CD4-positive, alpha-beta T cell treated with Interferon alpha-2 for 1 hour (primary cell): Measurements from ENCODE around the gene LEMD1.
"Not testable (repeated sequence)": the region's sequence is repeated elsewhere in the genome, so short reads cannot be mapped to it uniquely, and the experiment has no call there.

Source experiments
- DNase-seq, 2 donors: peaks; one replicate each; pipeline ENCODE4 v3.0.0-alpha.2; 2020 to 2022

Gene LEMD1

DNA sequence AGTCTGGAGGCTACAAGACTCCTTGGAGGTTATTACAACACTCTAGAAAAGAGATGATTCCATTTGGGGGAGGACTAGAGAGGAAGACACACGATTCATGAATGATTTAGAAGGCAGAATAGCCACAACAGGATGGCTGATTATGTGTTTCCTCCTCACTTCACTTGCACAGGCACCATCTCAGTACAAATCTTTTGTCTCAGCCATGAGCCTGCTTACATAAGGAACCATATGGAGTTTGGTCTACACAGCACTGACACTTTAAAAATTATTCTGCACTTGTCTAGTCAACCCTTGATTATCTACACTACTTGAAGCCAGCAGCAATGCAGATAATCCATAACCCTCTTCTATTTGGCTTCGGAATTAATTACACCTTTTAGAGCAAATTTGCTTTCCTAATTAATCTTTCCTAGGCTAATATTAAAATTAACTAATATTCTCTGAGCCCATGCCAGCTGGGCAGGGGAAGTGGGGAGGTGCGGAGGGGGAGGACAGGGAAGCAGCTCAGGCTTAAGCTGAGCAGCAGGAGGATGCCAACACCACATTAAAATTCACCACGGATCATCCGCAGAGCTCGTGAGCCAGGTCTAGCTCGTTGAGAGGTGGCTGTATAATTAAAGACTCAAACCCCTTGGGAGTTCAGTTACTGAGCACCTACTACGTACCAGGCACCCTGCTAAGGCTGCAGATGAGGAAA lies 3.2 kb upstream of the LEMD1 start:
- DNase-seq, result no peak

DNA sequence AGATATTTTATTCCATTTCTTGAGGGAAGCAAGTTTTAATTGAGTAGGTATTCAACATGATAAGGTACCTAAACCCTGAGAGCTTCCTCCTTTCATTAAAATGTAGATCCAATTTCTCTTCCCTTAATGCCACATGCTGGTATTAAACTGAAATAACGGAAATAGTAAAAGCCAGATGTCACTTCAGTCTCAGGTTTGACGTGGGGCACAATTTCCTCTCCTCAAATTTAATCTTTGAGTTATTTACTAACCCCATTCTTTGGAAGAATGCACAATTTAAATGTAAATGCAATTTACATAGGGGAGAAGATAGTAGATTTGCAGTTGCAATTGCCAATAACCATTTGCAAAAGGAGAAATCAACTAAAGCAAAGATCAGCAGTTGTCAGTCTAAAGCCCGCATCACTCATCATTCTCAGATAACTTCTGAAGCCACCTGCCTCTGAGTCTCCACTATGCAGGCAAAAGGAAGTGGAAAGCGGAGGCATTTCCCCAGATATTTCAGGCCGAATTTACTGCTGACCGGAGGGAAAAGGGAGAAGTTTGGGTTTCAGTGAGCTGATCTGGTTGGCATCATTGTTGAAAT lies 2.1 kb upstream of the LEMD1 start:
- no peak for DNase-seq

DNA sequence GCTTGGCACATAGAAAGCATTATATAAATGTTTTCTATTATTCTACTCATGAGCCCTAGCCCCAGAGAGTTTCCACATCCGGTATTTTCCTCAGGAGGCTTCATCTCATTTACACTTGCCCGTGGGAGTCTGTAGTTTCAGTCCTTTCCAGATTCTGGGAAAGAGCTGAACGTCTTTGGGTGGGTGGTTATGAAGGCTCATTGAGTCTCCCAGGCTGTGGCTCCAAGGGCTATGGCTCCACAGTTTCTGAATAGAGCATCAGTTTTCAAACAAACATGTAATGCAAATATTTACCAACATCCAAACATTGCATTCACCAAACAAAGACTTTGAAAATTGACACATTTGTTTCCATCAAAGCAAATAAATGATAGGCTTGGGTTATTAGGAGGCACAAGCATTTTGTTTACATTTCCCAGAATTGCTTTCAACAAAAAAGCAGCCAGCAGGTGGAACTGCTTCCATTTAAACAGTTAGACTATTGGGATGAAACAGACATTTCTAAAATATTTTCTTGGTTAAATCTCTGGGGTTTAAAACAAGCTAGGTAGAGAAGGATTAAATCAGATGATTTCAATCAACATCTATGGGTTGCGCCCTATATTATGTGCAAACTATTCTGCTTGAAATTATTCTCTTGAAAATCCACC lies 1.3 kb upstream of the LEMD1 start:
- DNase-seq, result no peak

DNA sequence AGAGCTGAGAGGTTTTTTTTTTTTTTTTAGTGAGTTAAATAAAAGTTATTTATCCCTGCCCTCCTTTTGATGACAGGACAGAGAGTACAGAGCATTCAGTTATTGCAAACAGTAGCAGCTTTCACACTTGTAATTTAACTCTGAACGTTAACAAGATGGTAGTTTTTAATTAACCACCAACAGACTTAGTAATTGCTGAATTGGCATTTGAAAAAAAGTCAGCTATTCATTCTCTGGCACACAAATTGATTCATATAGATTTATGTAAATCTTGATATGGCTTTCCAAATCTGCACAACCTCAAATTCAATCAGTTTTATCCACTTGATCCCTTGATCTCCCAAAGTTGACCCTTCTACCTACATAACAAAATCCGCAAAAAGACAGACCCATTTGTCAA lies 918 bp downstream of the LEMD1 start:
- DNase-seq, result no peak

- DNase-seq, result no peak
These were observed 3.8 kb downstream of the LEMD1 start for GRCh38 chr1:205417870-205418635.

GRCh38 chr1:205416322-205416721 lies 5.5 kb downstream of the LEMD1 start:
- no peak for DNase-seq

- no peak for DNase-seq
These were observed 11.1 kb downstream of the LEMD1 start for GRCh38 chr1:205410581-205411298.

DNA sequence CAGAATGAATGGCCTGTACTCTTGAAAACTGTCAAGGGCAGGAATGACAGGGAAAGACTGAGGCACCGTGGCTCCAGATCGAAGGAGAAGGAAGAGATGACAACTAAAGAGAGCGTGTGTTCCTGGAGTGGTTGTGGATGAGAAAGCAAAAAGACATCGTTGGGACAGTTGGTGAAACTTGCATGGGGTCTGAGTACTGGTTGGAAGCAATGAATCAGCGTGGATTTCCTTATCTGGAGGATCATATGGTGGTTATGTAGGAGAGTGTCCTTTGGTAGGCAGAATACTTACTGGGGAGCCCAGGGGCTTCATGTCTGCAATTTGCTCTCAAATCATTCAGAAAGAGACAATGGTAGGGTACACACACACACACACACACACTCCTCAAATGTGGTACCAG lies 13.9 kb downstream of the LEMD1 start:
- no peak for DNase-seq

DNA sequence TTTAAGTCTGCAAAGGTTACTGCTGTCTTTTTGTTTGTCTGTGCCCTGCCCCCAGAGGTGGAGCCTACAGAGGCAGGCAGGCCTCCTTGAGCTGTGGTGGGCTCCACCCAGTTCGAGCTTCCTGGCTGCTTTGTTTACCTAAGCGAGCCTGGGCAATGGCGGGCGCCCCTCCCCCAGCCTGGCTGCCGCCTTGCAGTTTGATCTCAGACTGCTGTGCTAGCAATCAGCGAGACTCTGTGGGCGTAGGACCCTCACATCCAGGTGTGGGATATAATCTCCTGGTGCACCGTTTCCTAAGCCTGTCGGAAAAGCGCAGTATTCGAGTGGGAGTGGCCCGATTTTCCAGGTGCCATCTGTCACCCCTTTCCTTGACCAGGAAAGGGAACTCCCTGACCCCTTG lies 15.6 kb downstream of the LEMD1 start:
- DNase-seq, result peak in 1 of 2 donors; percentile 10

- not testable (repeated sequence) for DNase-seq
These were observed 17.4 kb downstream of the LEMD1 start for GRCh38 chr1:205404484-205404883.

DNA sequence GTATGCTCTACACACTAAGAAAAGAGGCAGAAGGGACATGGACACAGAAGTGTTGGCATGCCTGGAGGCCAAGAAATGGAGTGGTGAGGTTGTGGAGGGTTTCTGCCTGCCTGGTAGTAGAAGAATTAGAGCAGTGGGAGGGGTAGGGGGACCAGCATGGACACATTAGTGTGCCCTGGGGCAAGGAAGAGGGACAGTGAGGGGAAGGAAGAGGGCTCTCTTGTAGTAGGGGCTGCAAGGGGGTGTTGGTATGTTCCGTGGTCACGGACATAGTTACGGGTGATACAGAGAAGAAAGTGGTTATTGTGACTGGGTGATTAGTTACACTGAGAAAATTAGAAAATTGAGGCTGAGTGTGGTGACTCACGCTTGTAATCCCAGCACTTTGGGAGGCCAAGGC lies 23.3 kb downstream of the LEMD1 start:
- DNase-seq, result no peak

DNA sequence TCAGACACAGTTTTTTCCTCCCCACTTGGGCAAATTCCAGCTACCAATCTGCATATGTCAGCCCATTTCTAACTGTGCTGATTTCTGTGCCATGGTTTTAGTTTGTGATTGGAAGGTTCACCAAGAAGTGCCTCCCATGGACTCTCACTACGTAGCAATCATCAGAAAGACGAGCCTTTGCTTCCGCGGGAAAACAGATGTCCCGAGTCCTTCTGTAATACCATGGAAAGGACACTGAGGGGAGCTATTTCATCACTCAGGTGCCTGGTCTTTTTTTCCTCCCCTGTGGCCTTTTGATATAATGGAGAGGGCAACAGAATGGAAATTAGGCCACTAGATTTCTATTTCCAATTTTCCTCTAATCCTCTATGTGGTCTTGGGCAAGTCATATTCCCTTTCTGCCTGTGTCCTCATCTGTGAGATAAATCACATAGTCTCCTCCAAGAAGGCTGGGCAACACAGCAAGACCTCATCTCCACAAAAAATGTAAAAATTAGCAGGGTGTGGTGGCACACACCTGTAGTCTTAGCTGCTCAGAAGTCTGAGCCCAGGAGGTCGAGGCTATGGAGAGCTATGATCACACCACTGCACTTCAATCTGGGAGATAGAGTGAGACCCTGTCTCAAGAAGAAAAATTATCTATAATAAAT lies 24.8 kb downstream of the LEMD1 start:
- peak; percentile 22 to 56 for DNase-seq

DNA sequence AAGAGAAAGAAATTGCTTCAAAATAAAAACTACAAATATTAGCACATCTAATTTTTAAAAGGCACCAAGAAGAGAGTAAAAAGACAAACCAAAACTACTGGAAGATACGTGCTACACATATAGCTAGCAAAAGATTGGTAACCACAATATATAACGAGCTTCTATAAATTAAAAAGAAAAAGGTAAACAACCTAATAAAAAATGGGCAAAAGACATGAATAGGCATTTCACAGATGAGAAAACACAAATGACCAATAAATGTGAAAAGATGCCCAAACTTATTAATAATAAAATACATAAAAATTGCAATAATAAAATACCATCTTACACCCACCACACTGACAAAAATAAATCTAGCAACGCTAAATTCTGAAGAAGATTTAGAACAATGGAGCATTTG lies 26.2 kb downstream of the LEMD1 start:
- DNase-seq, result no peak

GRCh38 chr1:205392650-205393049 lies 29.2 kb downstream of the LEMD1 start:
- no peak for DNase-seq

DNA sequence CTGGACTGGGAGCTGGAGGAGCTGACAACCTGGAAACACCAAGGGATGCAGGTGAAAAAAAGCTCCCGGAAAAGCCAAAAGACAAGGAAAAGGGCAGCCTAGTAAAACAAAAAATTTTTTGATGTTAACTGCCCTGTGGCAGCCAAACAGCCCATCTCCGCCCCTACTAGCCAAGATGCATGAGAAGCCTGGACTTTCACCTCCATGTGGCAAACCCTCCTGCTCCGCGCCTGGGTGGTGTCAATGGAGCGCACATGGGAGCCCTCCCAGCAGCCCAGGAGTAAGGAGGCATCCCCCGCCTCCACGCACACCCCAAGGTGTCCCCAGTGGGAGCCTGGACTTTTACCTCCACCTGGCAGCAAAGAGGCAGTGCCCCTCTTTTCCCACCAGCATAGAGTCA lies 30.5 kb downstream of the LEMD1 start:
- no peak for DNase-seq

DNA sequence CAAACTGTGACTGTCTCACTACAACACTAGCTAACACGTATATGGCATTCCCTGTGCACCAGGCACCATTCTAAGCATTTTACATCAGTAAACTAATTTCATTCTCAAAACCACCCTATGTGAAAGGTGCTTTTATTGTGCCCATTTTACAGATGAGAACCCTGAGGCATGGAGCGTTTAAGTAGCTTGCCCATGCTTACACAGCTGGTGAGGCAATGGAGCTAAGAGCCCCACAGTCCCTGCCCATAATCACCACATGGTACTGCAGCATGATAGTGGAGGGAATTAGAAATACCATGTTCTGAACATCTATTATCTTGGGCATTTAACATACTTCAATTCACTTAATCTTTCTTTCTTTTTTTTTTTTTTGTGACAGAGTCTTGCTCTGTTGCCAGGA lies 34.0 kb downstream of the LEMD1 start:
- no peak for DNase-seq

GRCh38 chr1:205382990-205383389 lies 38.9 kb downstream of the LEMD1 start:
- DNase-seq, result not testable (repeated sequence)

DNA sequence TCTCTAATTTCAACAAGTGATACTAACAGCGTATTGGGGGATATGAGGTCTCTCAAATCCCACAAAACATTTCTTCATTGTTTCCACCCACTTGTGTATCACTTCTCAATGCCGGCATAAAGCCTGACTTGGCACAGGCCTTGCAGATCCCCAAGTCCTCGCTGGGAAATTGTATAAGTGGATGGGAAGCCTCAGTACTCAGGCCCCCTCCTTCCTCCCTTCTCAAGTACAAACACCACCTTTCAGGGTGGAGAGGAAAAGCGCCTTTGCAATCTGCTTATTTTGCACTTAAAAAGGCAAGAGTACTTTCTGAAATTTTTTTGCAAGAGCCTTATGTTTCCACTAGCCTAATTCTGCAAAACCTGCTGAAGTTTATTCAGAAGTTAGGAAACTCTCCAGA lies 39.3 kb downstream of the LEMD1 start:
- DNase-seq, result no peak

GRCh38 chr1:205381305-205381704 lies 40.6 kb downstream of the LEMD1 start:
- DNase-seq, result no peak

- DNase-seq, result no peak
These were observed 41.0 kb downstream of the LEMD1 start for GRCh38 chr1:205380882-205381281.

GRCh38 chr1:205379056-205379455 lies 42.8 kb downstream of the LEMD1 start:
- no peak for DNase-seq

DNA sequence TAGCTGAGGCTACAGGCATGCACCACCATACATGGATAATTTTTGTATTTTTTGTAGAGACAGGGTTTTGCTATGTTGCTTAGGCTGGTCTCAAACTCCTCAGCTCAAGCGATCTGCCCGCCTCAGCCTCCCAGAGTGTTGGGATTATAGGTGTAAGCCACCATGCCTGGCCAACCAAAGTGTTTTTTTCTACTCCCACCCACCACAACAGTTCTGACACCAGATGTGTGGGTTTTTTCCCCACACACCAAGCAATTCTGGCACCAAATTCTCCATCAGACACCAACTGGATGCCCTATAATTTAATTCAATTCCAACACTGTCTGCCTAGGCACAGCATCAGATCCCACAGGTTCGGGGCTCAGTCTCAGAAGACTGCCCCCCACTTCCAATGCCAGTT lies 44.5 kb downstream of the LEMD1 start:
- DNase-seq, result no peak

- no peak for DNase-seq
These were observed 45.1 kb downstream of the LEMD1 start for GRCh38 chr1:205376739-205377138.
